Hindlimb muscle (tissue), 1 donor: ENCODE results near the gene LGALS9. TPM values are rescaled to one million over a fixed set of nuclear protein-coding genes. Genes with fewer than 3 reads are reported as not detected.
"Not testable (repeated sequence)": the region's sequence is repeated elsewhere in the genome, so short reads cannot be mapped to it uniquely, and the experiment has no call there.

ENCODE experiments used
- DNase-seq: peaks from one replicate; pipeline ENCODE4 v3.0.0-alpha.2; 2013
- polyA plus RNA-seq: library from polyadenylated mRNA; unstranded; fragments of 120-200 nt; gene quantifications from one replicate; pipeline ENCODE4 v1.2.1, GENCODE V29; 2013; ENCODE audit not compliant: insufficient read length

Gene LGALS9
- polyA plus RNA-seq, 1 donor: 19.3 TPM

GRCh38 chr17:27655525-27656111 is 24.6 kb downstream of the LGALS9 start:
- DNase-seq: not testable (repeated sequence)

- not testable (repeated sequence) for DNase-seq
These were observed 25.6 kb downstream of the LGALS9 start for GRCh38 chr17:27656620-27657019.

- no peak for DNase-seq
These were observed 26.6 kb downstream of the LGALS9 start for GRCh38 chr17:27657620-27658019.

GRCh38 chr17:27659683-27660082 is 28.7 kb downstream of the LGALS9 start:
- DNase-seq: no peak

GRCh38 chr17:27660436-27660835 is 29.4 kb downstream of the LGALS9 start:
- DNase-seq: no peak

GRCh38 chr17:27663936-27664605 is 33.1 kb downstream of the LGALS9 start:
- DNase-seq: no peak

GRCh38 chr17:27664606-27664965 is 33.6 kb downstream of the LGALS9 start:
- DNase-seq: no peak

GRCh38 chr17:27665549-27665948 is 34.6 kb downstream of the LGALS9 start:
- no peak for DNase-seq

- DNase-seq: not testable (repeated sequence)
These were observed 35.3 kb downstream of the LGALS9 start for GRCh38 chr17:27666270-27666669.

GRCh38 chr17:27666831-27667560 is 36.0 kb downstream of the LGALS9 start:
- DNase-seq: no peak

- no peak for DNase-seq
These were observed 36.9 kb downstream of the LGALS9 start for GRCh38 chr17:27667656-27668487.

GRCh38 chr17:27668488-27668823 is 37.5 kb downstream of the LGALS9 start:
- DNase-seq: no peak

GRCh38 chr17:27669136-27669535 is 38.1 kb downstream of the LGALS9 start:
- DNase-seq: no peak

GRCh38 chr17:27669850-27670249 is 38.9 kb downstream of the LGALS9 start:
- DNase-seq: no peak

GRCh38 chr17:27670791-27671590 is 40.0 kb downstream of the LGALS9 start:
- no peak for DNase-seq

GRCh38 chr17:27671591-27671910 is 40.6 kb downstream of the LGALS9 start:
- DNase-seq: no peak

GRCh38 chr17:27671977-27672480 is 41.0 kb downstream of the LGALS9 start:
- not testable (repeated sequence) for DNase-seq

GRCh38 chr17:27674335-27674734 is 43.3 kb downstream of the LGALS9 start:
- no peak for DNase-seq

GRCh38 chr17:27677191-27677590 is 46.2 kb downstream of the LGALS9 start:
- no peak for DNase-seq

- DNase-seq: not testable (repeated sequence)
These were observed 55.3 kb downstream of the LGALS9 start for GRCh38 chr17:27686322-27686721.

GRCh38 chr17:27690882-27691281 is 59.9 kb downstream of the LGALS9 start:
- no peak for DNase-seq

GRCh38 chr17:27695254-27695814 is 64.3 kb downstream of the LGALS9 start:
- DNase-seq: not testable (repeated sequence)
